ENCODE data around the gene CTNND2. TPM values are rescaled to one million over a fixed set of nuclear protein-coding genes. Genes with fewer than 3 reads are reported as not detected.
A peak's percentile ranks its signal among the peaks of the same experiment; 100 is the strongest.

Gene CTNND2
- total RNA-seq, 1 donor, result not detected

DNA sequence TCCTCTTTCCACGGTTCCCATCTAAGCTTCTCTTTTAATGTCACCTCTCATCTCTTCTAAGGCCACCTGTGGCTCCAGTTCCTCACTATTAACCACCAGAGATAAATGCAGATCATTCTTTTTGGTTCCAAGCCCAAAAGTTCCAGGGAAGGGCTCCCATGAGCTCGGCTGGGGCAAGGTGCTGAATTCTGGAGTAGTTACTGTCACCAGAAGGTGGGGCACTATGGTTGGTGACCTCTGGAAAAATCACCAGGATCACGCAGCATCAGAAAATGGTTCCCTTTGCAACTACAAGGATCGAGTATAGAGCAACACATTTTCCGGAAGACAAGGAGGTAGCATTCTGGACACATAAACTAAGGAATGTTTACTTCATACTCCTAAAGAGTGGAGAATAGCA lies 614.5 kb downstream of the CTNND2 start:
- no peak for DNase-seq (ENCODE audit: low read depth in 2 of 3, low spot score in 2 of 3)

DNA sequence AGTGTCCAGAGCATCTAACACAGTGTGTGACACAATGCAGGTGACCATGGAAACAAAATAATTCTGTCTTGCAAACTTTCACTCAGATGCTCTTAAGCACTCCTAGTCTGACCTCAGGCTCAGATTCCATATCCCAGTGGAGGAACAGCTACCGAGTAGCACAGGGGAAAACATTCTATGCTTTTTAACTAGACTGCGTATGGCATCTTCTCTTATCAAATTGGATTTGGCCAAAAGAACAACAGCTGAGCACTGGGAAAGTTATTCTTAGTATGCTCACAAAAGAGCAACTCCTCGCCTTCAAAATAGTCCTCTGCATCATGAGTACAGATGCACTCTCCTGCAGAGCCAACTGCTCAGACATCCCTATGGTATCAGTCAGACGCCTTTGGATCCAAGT lies 615.0 kb downstream of the CTNND2 start:
- DNase-seq (ENCODE audit: low read depth in 2 of 3, low spot score in 2 of 3), result no peak

- DNase-seq (ENCODE audit: low read depth in 2 of 3, low spot score in 2 of 3), result no peak
These were observed 622.4 kb downstream of the CTNND2 start for GRCh38 chr5:11281842-11282241.

GRCh38 chr5:11277323-11277722 lies 626.9 kb downstream of the CTNND2 start:
- DNase-seq (ENCODE audit: low read depth in 2 of 3, low spot score in 2 of 3), result no peak

DNA sequence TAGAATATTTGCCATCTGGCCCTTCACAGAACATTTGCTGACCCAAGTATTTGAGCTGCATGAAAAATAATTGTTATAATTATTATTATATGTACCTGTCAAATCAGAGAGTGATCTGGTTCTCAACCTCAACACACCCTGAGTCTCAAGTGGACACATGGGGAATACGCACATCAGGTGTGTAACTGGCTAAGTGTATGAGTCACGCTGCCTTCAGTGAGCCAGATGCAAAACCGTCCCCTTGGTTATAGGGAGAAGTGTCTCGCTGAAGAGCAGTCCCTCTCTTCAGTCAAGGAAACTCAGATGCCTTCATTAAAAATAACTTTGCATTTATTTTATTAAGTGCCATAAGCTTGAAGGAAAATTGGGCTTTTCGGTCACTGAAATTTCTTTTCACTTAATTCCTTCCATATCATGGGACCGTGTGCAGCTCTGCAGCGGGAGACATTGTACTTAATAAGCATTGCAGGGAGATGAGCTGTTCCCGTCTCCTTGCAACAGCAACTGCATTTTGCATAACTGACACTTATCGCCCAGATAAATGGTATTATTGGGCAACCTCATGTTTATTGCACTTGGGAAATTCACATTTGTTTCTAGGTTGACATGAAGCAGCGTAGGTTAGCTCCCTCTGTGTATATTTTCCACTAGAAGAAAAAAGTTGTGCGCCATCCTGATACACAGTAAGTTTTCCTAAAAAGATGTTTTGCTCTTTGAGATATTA lies 630.9 kb downstream of the CTNND2 start:
- DNase-seq (ENCODE audit: low read depth in 2 of 3, low spot score in 2 of 3), result no peak

DNA sequence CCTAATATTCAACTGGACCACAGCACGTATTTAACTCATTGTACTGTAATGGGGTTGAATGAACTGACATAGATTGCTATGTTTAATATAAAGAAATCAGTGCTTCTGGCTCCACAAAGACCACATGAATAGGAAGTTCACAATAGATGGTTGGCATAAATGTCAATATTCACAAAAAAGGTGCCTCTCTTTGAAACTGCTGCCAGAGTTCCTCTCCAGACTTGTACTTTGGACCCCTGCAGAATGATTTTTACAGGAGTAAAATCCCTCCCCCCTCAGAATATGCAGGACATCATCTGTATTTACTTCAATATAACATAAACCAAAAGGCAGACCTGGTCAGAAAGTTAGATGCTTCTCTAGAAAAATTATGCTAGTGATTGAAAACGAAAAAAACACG lies 634.7 kb downstream of the CTNND2 start:
- DNase-seq (ENCODE audit: low read depth in 2 of 3, low spot score in 2 of 3), result no peak

GRCh38 chr5:11268891-11269290 lies 635.4 kb downstream of the CTNND2 start:
- DNase-seq (ENCODE audit: low read depth in 2 of 3, low spot score in 2 of 3), result no peak

GRCh38 chr5:11266331-11266730 lies 637.9 kb downstream of the CTNND2 start:
- no peak for DNase-seq (ENCODE audit: low read depth in 2 of 3, low spot score in 2 of 3)

DNA sequence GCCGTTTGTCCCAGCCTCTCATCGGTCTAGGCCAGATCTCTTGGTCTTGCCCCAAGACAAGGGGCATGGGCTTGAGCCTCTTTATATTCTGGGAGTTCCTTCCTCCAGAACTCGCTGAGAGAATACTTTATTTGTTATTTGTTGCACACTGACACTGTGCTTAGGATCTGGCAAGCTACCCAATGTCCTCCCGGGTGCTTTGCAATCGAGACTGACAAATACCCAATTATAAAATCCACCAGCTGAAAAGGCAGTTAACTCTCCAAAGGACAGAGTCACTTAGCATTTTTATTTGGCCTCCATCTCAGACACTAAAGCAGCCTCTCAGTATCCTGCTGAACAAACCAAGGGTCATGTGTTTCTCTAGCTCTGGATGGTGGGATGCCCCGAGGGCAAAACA lies 643.0 kb downstream of the CTNND2 start:
- DNase-seq (ENCODE audit: low read depth in 2 of 3, low spot score in 2 of 3), result no peak

GRCh38 chr5:11258001-11258400 lies 646.2 kb downstream of the CTNND2 start:
- DNase-seq (ENCODE audit: low read depth in 2 of 3, low spot score in 2 of 3), result no peak

GRCh38 chr5:11252523-11252922 lies 651.7 kb downstream of the CTNND2 start:
- no peak for DNase-seq (ENCODE audit: low read depth in 2 of 3, low spot score in 2 of 3)

DNA sequence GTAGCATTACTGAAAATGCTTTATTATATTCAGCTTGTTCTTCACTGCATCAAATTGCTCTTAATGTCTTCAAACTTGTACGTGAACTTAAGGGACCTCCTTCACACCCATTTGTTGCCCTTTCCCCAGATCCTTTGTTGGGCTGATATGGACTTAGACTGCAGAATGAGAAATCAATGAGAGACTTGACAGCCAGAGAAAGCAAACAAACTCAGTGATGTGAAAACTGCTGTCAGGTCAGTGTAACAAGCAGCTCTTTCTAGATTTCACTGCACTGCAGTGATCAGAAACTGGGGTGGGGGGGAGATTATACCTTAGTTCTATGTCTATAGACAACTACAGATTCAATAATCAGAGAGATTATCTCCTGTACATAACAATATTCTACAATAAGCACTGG lies 652.2 kb downstream of the CTNND2 start:
- DNase-seq (ENCODE audit: low read depth in 2 of 3, low spot score in 2 of 3), result no peak

DNA sequence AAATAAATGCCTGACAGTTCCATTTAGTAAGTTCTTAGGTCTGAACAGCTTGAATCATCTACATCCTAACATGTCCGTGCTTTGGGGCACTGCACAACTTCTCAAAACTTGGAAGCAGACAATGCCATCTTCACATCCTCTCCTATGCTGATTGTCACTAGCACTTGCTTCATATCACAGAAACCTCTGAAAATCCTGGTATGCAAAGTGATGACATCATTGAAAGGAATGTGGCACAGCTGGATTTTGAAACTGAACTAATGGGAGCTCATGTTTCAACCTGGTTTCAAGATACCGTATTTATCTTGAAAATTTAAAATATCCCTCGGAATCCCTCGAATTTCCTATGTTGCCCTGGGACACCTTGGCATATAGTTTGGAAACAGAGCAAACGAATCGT lies 653.0 kb downstream of the CTNND2 start:
- no peak for DNase-seq (ENCODE audit: low read depth in 2 of 3, low spot score in 2 of 3)

- peak in 2 of 3 donors; percentile 22 to 60 for DNase-seq (ENCODE audit: low read depth in 2 of 3, low spot score in 2 of 3)
These were observed 655.3 kb downstream of the CTNND2 start for GRCh38 chr5:11248966-11249365.

- no peak for DNase-seq (ENCODE audit: low read depth in 2 of 3, low spot score in 2 of 3)
These were observed 657.0 kb downstream of the CTNND2 start for GRCh38 chr5:11247224-11247623.

DNA sequence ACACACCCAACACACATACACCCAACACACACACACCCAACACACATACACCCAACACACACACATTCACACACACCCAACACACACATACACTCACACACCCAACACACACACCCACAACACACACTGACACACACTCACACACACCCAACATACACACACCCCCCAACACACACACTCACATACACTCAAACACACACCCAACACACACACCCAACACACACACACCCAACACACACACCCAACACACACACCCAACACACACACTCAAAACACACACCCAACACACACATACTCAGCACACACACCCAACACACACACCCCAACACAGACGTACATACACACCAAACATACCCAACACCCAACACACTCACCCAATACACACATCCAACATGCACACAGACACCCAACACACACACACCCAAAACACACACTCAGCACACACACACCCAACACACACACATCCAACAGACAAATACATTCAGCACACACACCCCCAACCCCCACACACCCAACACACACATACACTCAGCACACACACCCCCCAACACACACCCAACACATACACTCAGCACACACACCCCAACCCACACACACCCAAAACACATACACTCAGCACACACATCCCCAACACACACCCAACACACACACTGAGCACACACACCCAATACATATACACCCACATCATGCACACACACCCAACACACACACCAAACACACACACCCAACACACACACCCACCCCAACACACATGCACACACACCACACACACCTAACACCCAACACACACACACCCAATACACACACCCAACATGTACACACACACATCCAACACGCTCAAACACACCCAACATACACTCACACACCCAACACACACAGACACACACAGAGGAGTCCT lies 663.7 kb downstream of the CTNND2 start:
- DNase-seq (ENCODE audit: low read depth in 2 of 3, low spot score in 2 of 3), result no peak

GRCh38 chr5:11239261-11240015 lies 664.8 kb downstream of the CTNND2 start:
- no peak for DNase-seq (ENCODE audit: low read depth in 2 of 3, low spot score in 2 of 3)

DNA sequence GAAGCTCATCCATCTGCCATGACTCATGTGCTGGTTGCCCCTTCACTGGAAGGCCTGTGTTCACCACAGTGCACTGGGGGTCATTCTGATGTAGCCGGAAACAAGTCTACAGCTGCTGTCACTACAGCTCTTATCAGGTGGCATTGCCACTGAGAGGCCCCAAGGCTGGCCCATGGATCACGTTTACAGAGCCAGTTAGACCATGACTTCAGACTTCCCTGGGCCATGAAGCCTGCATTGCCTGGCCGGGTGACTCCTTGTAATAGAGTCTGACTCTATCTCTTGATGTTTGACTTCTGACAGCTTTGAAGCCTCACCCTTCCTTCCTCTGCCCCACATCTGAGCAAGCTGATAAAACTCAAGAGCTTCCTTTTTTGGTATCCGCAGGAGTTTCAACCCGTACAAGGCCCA lies 669.7 kb downstream of the CTNND2 start:
- DNase-seq (ENCODE audit: low read depth in 2 of 3, low spot score in 2 of 3), result peak in 2 of 3 donors; percentile 93 to 96

- no peak for DNase-seq (ENCODE audit: low read depth in 2 of 3, low spot score in 2 of 3)
These were observed 673.4 kb downstream of the CTNND2 start for GRCh38 chr5:11230890-11231289.

DNA sequence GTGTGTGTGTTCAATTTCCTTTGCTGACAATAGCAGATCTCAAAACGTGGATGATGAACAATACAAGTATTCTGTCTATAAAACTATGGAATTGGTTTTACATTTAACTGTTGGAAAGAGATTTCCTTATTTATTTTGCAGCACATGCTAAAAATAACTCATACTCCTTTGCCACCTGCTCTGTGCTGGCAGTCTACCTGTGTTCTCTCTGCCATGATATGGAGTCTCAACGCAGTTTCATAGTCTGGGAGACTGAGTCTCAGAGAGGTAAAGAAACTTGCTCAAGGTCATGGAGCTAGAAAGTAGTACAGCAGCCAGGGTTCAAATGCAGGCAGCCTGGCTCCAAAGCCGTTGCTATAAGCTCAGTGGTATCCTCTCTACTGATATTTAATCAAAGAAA lies 677.2 kb downstream of the CTNND2 start:
- DNase-seq (ENCODE audit: low read depth in 2 of 3, low spot score in 2 of 3), result no peak

All from hematopoietic multipotent progenitor cell (in vitro differentiated cells).